Vagina (tissue), 2 donors: ENCODE measurements around the gene FBXL16.

Experiments used
- POLR2A ChIP-seq, 2 donors: fragments of 450-650 bp; IDR thresholded peaks; one replicate each; pipeline ENCODE4 v1.6.1; 2017; ENCODE audit warnings: antibody characterized with exemption in 2 of 2, mild to moderate bottlenecking in 2 of 2, moderate library complexity in 2 of 2
- POLR2AphosphoS5 ChIP-seq, 2 donors: sonication (generic); formaldehyde crosslinking; IDR thresholded peaks; one replicate each; pipeline ENCODE4 v1.9.0; 2017; ENCODE audit warnings: antibody characterized with exemption in 2 of 2, mild to moderate bottlenecking in 2 of 2, low read depth in 1 of 2; ENCODE audit not compliant: insufficient read depth in 1 of 2
- TF ChIP-seq, protein P1 (sequence below), 3 experiments: fragments of 450-650 bp in 2 of 3; fragments of 200-600 bp in 1 of 3; sonication (generic) in 1 of 3; IDR thresholded peaks; one replicate each; pipeline ENCODE4 v1.5.1; 2017 to 2019; ENCODE audit warnings: antibody characterized with exemption in 3 of 3, mild to moderate bottlenecking in 2 of 3, moderate library complexity in 2 of 3

DNA sequence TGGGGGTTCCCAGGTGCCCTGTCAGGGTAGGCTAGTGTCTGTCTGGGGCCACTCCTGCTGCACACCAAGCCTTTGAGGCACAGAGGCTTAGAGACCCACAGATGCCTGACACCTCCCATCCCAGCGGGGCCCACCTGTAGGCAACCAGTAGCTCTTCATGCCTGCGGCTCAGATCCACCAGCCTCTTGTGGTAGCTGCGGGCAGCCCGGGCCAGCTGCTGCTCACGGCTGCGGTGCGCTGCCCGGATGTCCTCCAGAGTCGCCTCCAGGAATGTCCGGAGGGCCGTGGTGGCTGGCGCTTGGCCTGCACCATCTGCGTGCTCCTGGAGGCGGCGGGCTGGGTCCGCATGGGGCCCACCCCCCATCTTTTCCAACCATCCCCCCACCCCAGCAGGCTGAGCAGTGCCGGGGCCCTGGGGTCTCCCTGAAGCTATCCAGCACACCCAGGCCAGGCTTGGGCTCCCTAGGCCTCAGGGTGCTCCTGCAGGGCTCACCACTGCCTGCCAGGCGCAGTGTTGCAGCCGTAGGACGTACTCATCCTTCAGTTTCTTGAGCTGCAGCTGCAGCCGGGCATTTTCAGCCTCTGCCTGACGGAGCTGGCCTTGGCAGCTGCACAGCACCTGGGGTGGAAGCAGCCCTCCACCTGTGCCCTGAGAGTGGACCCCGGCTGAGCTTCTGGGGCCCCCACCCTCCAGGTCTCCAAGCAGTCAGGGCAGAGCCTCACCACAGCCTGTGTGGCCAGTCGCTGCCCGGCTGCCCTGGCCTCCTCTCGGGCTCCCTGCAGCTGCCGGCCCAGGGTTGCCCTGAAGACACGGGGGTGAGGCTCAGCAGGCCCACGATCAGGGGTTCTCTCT is 18.8 kb upstream of the FBXL16 start:
- no peak for TF ChIP-seq POLR2AphosphoS5 (IDR thresholded peaks at IDR 0.05; ENCODE audit: insufficient read depth in 1 of 2, low read depth in 1 of 2)
- TF ChIP-seq, protein P1, sequence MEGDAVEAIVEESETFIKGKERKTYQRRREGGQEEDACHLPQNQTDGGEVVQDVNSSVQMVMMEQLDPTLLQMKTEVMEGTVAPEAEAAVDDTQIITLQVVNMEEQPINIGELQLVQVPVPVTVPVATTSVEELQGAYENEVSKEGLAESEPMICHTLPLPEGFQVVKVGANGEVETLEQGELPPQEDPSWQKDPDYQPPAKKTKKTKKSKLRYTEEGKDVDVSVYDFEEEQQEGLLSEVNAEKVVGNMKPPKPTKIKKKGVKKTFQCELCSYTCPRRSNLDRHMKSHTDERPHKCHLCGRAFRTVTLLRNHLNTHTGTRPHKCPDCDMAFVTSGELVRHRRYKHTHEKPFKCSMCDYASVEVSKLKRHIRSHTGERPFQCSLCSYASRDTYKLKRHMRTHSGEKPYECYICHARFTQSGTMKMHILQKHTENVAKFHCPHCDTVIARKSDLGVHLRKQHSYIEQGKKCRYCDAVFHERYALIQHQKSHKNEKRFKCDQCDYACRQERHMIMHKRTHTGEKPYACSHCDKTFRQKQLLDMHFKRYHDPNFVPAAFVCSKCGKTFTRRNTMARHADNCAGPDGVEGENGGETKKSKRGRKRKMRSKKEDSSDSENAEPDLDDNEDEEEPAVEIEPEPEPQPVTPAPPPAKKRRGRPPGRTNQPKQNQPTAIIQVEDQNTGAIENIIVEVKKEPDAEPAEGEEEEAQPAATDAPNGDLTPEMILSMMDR (IDR thresholded peaks at IDR 0.05): no peak
- no peak for TF ChIP-seq POLR2A (IDR thresholded peaks at IDR 0.05)
